ENCODE data around the gene SLC37A1.

SLC37A1 gene

DNA sequence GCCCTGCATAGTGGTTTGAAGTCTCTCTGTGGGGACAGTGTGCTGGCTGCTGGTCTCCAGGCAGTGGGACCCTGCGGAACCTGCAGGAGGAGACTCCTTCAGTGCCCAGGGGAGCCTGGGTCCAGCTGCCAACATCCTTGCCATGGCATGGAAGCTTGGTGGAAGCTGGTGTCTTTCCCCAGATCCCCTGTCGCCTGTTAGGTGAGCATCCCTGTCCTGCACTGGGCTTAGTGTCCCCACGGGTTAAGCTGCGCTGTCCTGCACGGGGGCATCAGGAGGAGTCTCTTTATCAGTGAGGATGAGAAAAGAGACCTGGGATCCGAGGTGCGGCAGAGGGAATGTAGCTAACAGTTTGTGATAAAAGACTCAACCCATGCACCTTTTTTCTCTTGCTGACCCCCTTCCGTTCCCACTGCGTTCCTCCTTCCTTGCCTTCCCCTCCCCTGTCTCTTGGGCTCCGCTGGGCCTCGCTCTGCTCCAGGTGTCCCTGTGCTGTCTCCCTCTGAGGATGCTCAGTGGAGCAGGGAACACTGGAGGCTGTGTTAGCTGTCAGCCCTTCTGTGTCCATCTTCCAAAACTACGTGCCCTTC, 59.3 kb downstream of the SLC37A1 start:
- DNase-seq: no peak

DNA sequence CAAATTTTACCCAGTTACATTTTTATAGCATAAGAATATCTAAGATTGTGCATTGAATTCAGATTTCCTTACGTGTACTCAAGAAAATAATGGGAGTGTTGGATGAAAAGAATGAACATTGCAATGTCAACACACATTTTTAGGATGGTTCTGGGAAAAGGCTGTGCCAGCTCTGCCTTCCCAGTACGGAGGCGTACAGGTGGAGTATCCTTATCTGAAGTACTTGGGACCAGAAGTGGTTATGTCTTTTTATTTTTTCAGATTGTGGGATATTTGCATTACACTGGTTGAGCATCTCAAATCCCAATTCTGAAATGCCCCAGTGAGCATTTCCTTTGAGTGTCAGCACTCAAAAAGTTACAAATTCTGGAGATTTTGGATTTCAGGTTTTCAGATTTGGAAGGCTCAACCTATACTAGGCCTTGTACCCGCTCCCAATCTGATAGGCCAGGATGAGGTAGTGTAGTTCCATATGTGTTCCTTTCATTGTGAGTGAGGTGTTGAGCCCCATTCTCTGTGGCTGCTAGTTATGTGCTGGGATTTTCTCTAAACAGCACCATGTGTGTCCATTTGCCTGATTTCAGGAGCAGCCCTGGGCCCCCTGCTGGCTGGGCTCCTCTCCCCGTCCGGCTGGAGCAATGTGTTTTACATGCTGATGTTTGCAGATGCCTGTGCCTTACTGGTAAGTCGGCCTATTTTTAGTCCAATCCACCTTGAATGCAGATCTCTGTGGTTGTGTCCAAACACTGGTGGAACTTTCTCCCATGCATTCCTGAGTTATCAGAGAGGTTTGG, 60.8 kb downstream of the SLC37A1 start:
- DNase-seq: no peak

DNA sequence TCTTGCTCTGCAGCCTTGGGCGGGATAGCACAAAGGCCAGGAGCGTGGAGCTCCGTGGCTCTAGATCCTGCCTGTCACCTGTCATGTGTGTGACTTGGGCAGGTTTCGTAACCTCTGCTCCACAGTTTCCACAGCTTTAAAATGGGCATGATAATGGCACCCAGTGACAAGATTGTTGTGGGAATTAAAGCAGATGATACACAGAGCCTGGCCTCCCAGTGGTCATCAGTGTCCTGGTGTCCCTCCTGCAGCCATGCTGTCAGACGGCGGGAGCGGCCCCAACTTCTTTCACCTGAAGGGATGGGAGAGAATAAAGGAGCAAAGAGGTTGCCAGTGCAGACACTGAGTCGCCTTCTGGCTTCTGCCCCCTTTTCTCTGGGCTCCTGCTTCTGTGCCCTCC, 61.5 kb downstream of the SLC37A1 start:
- no peak for DNase-seq

DNA sequence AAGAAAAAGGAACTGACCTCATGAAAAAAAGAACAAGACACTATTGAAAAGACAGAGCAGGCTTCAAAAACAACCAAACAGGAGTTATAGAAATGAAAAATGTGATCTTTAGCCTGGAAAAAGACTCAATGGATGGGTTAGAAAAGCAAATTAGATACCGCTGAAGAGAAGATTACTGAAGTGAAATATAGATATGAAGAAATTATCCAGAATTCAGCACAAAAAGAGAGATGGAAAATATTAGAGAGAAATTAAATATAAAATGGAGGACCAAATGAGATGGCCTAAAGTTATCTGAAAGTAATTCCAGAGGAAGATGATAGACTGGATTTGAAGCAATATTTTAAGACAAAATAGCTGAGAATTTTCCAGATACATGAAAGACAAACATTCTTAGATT, 63.0 kb downstream of the SLC37A1 start:
- DNase-seq: no peak

DNA sequence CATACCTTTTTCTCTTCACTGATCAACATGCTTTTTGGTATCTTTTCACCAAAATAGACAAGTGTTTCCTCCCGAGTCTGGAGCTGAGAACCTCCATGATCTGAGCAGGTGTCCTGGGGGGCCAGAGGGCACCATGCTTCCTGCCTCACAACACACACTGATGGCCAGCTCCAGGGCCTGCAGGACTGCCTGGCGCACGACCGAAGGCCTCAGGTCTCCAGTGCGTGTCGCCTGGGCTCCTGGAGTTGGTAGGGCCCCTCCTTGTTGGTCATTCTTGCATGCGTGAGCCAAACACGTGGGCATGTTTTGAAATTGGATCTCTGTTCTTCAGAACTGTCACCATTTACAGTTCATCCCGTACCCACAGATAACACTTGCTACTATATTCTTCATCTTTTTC, 64.4 kb downstream of the SLC37A1 start:
- DNase-seq: no peak

DNA sequence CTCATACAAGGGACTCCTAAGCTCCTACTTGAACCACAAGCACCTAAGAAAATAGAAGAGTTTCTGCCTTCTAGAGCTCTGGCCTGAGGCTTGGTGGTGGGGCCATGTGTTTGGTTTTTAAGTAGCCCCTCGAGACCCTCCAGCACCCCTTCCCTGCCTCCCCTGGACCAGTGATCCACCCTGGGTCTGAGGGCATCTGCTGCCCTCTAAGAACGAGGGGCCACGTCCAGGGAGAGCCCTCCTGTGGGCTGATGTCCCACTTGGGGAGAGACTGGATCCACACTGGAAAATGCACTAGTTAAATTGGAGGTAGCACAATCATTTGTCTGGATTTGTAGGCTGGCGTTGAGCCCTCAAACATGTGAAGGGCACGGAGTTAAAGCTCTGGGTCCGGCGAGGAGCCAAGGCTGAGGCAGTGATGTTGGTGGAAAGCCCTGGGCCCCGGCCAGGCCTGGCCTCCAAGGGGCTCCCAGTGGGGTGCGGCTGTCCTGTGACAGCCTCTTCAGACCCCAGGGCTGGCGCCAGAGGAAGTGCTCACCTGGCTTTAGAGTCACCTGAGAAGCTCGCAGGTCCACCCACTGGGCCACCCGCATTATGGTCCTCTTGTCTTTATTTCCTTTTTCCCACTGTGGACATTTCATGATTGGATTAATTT, 65.2 kb downstream of the SLC37A1 start:
- no peak for DNase-seq

DNA sequence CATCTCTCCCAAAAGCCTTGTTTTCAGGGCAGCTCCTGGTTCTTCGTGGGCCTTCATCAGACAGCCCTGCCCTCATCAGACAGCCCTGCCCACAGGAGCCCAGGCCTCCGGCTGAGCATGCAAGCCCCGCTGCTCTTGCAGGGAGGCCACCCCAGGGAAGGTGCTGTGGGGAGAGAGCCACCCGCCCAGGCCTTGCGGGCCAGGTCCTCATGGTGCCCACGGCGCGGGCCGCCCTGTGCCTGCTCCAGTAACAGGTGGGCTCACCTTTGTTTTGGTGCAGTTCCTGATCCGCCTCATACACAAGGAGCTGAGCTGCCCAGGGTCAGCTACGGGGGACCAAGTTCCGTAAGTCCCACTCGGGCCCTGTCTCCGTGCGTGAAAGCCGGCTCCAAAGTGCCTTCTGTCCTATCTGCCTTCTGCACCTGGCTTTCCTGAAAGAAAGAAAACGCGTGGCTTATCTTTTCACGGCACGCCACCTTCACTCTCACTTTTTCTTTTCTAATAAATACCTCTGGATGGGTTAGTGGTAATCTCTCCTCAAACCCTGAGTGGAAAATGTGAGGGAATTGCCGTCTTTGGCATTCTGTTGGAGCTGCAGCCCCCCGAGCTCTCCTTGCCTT, 65.9 kb downstream of the SLC37A1 start:
- no peak for DNase-seq

DNA sequence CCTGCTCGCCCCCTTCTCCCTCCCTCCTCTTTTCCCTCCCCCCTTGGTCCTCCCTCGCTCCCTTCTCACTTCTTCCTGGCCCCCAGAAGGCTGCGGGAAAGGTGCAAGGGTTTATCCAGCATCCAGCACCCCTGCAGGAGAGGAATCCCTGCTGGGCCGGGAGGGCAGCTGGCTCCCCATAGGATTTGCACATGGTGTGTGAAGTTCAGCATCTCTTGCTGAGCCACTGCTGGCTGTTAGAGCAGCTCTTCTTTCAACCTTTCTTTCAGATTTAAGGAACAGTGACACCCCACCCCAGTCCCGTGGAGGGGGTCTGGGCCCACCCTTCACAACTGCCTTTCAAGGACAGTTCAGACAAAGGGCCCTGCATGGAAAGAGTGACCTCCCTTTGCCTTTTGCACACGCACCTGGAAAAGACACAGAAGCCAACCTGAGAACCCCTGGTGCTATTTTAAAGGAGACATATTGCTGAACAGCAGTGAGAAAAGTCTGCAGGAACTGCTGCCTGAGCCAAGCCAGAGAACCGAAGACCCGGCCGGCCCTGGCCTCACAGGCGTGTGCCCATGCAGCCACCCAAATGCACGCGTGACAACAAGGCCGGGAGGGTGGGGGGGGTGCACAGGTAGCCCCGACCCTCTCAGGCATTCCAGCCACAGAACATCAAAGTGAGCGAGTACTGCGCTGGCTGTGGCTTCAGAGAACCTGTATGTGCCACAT, 66.6 kb downstream of the SLC37A1 start:
- DNase-seq: no peak

DNA sequence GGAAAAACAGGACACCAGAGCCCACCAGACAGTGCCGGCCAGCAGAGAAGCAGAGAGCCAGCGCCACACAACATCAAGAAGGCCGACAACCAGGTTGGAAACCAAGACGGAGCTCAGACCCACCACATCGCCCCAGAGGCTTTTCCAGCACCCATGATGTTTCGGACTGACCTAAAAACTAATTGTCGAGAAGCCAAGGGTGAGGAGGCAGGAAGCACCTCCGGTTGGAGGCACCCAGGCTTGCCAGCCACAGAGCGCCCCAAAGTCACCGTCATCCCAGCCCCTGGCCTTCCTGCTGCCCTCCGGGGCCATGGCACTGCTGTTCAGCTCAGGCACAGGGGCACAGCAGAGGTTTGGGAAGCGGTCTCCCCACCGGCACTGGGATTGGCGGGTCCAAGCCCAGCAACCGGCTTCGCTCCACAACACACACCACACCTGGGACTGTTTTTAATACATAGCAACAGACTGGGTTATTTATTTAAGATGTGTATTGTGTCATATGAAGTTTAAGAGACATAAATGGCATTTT, 67.2 kb downstream of the SLC37A1 start:
- no peak for DNase-seq

DNA sequence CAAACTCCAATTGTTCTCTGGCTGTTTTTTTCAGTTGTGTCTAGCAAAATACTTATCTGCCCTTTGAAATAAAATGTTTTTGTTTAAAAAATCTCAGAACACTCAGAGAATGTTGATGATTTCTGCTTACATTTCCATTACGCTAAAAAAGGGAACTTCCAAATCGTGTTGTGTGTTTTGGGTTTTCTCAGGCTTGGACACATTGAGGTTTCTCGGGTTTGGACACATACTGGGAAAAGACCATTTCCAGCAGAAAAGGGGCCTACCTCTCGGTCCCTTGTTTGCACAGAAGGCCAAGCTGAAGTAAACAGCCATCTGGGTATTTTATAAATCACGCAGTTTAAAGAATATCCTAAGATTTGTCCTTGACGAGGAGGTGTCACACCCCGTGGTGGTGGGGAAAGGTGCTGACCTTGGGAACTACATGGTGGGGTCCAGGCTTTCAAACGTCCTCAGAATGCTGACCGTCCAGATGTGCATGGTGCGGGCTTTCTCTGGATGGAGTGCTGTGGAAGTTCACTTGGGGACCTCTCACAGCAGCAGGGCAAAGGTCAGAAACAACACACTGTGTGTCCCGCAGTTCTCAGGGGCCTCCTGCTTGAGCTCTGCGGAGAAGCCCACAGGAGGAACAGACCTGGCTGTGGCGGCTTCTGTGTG, 67.8 kb downstream of the SLC37A1 start:
- no peak for DNase-seq

DNA sequence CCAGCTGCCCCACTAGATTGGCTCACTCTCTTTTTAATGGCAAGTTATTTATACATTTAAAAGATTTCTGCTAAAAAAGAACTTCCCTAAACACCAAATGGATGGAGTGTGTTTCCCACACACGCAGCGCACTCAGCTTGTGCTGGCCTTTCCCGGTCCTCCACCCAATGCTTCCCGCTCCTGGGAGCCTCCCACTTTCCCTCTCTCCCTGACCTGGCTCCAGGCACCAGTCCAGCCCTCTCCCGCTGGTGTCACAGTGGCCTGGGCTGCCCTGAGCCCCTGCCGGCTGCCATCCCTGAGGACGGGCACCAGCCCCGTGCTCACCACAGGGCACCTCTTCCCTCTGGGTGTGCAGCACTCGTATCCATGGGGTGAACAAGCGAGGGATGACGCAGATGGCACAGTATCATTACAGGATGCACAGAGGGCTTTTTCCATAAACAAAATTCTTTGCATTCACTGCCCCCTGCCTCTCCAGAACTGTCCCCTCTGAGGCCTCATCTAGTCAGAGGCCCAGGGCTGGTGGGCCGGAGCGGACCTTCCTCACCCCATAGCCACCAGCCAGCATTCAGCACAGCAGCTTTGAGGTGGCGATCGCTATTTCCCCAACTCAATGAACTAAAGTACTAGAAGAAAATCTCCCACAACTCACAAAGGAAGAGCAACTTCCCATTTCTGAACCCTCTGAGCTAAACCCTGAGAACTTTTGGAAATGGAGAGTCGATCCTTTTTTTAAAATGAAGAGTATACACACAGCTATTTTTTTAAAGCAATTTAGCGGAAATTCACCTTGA, 68.5 kb downstream of the SLC37A1 start:
- no peak for DNase-seq

DNA sequence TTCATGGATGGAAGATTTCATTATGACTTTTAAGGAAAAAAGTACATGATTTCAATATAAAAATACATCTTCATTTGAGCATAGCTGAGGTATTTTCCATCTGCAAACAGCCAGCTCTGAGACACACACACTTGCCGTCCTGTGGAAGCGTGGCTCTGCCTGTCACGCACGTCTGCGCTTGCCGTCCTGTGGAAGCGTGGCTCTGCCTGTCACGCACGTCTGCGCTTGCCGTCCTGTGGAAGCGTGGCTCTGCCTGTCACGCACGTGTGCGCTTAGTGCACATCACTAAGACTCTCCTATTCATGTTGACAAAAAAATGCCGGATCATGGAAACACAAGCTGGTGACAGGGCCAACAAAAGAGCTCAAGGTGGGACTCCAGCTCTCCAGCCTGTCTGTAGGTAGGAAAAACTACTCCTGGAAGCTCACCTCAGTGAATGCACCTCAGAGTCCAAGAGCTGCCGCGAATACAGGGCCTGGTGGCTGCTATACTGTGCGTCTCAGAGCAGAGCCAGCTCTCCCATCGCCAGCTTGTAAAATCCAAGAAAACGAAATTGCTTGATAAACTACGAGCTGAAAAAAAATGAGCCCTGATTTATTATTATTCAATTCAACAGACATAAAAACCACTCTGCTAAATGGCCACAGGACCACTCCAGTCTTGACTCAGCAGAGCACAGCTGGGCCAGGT, 69.3 kb downstream of the SLC37A1 start:
- DNase-seq: no peak

DNA sequence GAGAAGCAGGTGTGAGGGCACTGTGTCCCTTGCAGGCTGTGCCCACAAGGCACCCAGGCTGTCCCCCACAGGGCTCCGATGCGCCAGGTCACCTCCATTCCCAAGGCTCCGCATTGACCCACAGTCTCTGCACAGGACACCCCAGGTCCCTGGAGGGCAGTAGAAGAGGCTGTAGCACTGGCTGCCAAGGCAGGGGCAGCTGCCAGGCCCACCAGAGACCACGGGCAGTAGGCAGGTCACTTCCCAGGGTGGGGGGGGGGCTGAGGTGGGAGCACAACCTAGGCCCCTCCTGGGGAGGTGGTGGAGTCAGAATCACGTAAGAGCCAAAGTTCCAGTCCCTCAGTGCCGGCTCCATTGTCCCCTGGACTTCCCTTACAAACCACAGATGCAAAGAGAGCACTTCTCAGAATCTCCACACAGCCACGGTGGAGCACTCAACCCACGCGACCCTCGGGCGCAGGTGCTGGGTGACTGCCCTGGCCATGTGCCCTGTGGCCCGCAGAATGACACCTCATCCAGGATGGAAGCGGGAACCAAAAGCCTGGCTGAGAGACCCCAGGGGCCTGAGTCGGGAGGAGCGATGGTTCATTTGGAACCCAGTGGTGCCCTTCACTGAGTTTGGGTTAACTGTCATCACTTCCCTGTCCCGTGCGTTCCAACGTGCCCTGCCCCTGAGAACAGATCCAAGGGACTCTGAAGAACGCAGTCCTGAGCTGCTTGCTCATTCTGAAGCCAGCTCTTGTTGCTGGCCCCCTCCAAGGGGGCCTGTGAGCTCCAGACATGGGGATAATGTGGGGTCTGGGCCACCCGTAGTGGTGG, 70.0 kb downstream of the SLC37A1 start:
- DNase-seq: no peak

DNA sequence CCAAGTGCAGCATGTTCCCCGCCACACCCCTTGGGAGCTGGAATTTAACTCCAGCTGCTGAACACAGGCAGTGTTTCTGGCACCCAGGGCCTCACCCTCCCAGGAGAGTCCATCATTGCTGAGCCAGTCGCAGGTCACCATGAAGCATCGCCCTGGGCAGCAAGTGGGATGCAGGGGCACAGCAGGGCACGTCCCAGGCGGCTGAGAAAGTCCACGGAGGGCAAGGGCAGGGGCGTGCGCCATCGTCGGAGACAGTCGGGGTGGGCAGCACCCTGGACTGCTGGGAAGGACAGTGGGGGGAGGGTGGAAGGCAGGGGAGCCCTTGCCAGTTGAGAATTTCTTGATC, 70.6 kb downstream of the SLC37A1 start:
- DNase-seq: no peak

DNA sequence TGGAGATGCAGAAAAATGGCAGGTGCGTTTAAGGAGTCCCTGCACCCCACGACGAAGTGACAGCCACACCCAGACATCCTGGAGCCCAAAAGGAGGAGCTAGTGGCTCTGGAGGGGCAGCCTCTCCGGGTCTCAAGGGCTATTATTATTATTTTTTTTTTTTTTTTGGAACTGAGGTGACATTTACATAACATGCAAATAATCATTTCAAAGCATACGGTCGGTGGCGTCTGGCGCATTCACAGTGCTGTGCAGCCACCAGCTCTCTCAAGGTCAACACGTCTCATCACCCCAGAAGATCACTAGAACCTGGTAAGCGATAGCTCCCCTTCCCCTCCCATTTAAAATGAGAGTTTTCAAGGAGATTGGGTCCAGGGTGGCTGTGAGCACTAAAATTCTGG, 72.2 kb downstream of the SLC37A1 start:
- no peak for DNase-seq

DNA sequence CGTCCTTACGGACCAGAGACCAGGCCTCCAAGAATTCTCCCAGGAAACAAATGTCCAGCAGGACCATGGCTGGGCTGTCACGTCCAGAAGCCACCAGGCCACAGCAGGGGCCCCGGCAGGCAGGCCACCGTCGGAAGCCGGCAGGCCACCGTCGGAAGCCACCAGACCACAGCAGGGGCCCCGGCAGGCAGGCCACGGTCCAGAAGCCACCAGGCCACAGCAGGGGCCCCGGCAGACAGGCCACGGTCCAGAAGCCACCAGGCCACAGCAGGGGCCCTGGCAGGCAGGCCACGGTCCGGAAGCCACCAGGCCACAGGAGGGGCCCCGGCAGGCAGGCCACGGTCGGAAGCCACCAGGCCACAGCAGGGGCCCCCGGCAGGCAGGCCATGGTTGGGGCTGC, 72.8 kb downstream of the SLC37A1 start:
- DNase-seq: no peak

DNA sequence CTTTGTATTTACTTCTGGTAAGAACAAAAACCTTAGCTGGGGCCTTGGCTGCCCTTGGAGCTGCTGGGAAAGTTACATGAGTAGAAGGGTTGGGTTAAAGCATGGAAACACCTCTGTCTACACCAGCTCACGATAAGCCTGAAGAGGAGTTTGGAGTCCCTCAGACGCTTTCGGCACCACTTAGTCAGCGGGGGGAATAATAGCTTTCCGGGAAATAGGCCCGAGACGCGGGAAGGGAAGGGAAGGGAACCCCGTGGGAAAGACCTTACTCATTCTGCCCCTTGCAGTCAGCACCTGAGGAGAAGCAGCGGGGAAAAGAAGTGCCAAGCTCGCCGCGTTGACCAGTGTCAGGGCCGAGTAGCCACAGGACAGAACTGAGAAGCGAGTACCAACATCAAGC, 73.4 kb downstream of the SLC37A1 start:
- no peak for DNase-seq

DNA sequence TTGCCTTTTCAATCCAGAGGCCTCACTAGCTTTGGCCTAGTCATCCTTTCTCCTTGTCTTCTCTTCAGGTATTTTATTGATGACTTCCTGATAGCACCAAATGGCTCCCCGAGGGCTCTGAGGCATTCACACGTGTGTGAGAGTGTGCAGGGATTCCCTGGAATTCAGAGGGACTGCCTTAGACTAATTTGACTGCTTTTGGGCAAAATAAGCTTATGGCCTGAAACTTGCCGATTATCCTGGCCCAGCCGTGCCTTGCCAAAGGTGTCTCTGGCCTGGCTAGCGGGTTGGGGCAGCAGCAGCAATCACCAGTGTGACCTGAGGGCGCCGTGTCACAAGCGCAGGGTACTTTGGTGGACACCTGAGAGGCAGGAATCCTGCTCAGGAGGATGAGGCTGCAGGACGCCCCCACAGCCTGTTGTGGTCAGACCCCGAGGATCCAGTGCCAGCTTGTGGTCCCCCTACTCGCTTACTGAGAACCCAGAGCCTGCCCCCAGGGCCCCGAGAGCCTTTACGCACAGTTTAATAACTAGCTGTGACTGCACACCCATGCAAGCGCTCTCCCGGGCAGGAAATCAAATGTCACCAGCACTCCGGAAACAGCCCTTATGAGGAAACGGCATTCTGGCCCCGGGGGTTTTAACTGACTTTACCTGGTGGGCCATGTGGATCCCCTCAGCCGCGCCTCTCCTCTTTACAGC, 76.9 kb downstream of the SLC37A1 start:
- no peak for DNase-seq

Data from amygdala (tissue), 56 donors.